ENCODE data around the gene DRC7. TPM values are rescaled to one million over a fixed set of nuclear protein-coding genes. Genes with fewer than 3 reads are reported as not detected.

DRC7 gene
- total RNA-seq, 1 donor = 0.63 TPM

DNA sequence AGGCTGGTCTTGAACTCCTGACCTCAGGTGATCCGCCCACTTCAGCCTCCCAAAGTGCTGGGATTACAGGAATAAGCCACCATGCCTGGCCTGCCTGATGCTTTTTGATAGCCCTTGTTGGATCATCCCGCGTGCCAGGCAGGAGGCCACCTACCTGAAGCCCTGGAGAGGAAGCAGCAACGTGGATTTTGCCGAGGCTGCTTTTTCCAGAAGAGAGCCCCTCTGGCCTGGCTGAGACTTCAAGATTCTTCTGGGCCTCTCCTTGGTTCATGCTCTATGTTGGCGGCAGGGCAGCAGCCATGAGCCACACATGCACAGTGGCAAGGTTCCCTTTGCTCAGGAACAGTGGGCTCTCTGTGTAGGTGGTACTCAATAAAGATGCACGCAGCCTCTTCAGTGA lies 52.5 kb downstream of the DRC7 start:
- Histone ChIP-seq H3K4me3 (ENCODE audit: low read length) (no peak overlapping the region), H3K4me1 (ENCODE audit: insufficient read depth, low read length) (no peaks in the 10 kb centered on the region), H3K27me3 (ENCODE audit: insufficient read depth, low read length) (no peaks in the 10 kb centered on the region), H3K9me3 (ENCODE audit: low read depth, low read length) (no peaks in the 10 kb centered on the region)

- Histone ChIP-seq H3K4me1 (ENCODE audit: insufficient read depth, low read length) (no peaks in the 10 kb centered on the region), H3K4me3 (ENCODE audit: low read length) (no peak overlapping the region), H3K27me3 (ENCODE audit: insufficient read depth, low read length) (no peaks in the 10 kb centered on the region), H3K9me3 (ENCODE audit: low read depth, low read length) (no peaks in the 10 kb centered on the region)
Measured at GRCh38 chr16:57747496-57747895, 52.9 kb downstream of the DRC7 start.

- no peaks in the 10 kb centered on the region for H3K9me3 ChIP-seq (ENCODE audit: low read depth, low read length)
- no peaks in the 10 kb centered on the region for H3K27me3 ChIP-seq (ENCODE audit: insufficient read depth, low read length)
- H3K4me3 ChIP-seq (ENCODE audit: low read length) = no peak overlapping the region
- no peaks in the 10 kb centered on the region for H3K4me1 ChIP-seq (ENCODE audit: insufficient read depth, low read length)
Measured at GRCh38 chr16:57747996-57748395, 53.4 kb downstream of the DRC7 start.

- Histone ChIP-seq H3K9me3 (ENCODE audit: low read depth, low read length) (no peaks in the 10 kb centered on the region), H3K27me3 (ENCODE audit: insufficient read depth, low read length) (no peaks in the 10 kb centered on the region)
Measured at GRCh38 chr16:57748596-57748995, 54.0 kb downstream of the DRC7 start.

GRCh38 chr16:57749101-57749692 lies 54.6 kb downstream of the DRC7 start:
- no peak overlapping the region for H3K4me3 ChIP-seq (ENCODE audit: low read length)
- no peaks in the 10 kb centered on the region for H3K4me1 ChIP-seq (ENCODE audit: insufficient read depth, low read length)
- no peaks in the 10 kb centered on the region for H3K27me3 ChIP-seq (ENCODE audit: insufficient read depth, low read length)
- H3K9me3 ChIP-seq (ENCODE audit: low read depth, low read length) = no peaks in the 10 kb centered on the region

More at GRCh38 chr16:57748596-57748995, 54.0 kb downstream of the DRC7 start:
- no peaks in the 10 kb centered on the region for H3K4me1 ChIP-seq (ENCODE audit: insufficient read depth, low read length)
- no peak overlapping the region for H3K4me3 ChIP-seq (ENCODE audit: low read length)

DNA sequence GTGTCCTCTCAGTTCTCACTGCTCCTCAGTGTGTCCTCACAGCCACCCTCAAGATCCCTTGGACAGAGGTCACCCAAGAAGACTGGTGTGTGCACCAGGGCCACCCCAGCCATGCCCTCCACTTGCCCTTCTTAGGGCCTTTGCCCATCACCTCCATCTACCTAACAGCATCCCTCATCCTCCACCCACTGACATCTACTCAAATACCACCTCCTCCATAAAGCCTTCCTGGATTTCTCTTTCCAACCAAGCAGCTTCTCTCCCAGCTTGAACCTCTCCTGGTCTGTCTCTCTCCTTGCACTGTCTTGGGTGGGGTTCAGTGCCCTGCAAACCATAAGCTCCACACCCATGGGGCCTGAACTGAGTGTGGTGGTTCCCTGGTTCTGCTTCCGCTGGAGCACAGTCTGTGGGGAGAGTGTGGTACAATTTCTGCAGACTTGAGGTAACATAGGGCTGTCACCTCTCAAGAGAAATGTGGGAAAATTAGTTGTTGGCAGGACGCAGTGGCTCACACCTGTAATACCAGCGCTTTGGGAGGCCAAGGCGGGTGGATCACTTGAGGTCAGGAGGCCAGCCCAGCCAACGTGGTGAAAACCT lies 55.3 kb downstream of the DRC7 start:
- no peaks in the 10 kb centered on the region for H3K4me1 ChIP-seq (ENCODE audit: insufficient read depth, low read length)
- H3K4me3 ChIP-seq (ENCODE audit: low read length) = no peak overlapping the region
- H3K27me3 ChIP-seq (ENCODE audit: insufficient read depth, low read length) = no peaks in the 10 kb centered on the region
- H3K9me3 ChIP-seq (ENCODE audit: low read depth, low read length) = no peaks in the 10 kb centered on the region

DNA sequence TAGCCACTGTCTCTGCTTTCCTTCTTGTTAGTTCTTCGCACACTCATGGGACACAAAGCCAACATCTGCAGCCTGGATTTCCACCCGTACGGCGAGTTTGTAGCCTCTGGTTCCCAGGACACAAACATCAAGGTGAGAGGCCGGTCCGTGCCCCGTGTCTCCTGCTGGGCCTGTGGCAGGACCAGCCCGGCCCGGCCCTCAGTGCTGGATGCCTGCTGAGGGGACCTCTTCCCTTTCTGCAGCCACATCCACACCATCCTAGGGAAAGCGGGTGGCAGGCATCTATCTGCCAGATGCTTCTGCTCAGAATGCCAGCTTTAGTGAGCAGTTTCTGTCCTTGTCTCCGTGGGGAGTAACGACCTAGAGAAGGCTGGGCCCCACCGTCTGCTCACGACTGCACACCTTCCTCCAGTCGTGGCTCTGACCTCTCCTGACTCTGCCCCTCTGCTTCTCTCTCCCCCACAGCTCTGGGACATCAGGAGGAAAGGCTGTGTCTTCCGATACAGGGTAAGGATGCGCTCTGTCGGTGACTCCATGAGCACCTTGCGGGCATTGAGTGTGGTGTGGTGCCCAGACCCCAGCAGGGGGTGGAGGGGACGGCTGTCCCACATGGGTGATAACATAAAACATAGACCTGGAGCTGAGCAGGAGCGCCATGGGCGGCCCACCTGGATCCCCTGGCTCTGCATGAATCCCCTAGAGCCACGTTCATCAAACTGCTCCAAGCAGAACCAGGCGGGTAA lies 56.4 kb downstream of the DRC7 start:
- Histone ChIP-seq H3K27me3 (ENCODE audit: insufficient read depth, low read length) (no peaks in the 10 kb centered on the region), H3K9me3 (ENCODE audit: low read depth, low read length) (no peaks in the 10 kb centered on the region), H3K4me1 (ENCODE audit: insufficient read depth, low read length) (no peaks in the 10 kb centered on the region), H3K4me3 (ENCODE audit: low read length) (no peak overlapping the region)

DNA sequence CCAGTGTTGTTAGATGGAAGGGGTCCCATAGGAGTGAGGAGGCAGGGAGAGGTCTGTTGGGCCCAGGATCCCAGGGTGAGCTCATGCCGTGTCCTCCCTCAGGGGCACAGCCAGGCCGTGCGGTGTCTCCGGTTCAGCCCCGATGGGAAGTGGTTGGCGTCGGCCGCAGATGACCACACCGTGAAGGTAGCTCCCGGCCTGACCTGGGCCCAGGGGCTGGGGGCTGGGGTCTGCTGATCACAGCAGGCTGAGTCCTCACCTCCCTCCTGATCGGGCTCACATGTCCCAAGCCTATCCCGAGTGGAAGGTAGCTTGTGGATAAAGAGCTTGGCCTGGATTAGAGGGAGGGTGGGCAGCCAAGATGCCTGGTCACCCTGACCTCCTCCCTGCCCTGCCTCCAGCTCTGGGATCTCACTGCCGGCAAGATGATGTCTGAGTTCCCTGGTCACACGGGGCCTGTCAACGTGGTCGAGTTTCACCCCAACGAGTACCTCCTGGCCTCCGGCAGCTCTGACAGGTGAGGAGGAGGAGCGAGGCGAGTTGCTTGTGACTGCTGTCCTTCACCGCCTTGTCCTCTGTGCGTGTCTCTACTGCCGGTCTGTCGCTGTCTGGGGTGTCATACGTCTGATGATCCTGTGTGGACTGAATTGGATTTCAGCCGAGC lies 57.1 kb downstream of the DRC7 start:
- H3K4me1 ChIP-seq (ENCODE audit: insufficient read depth, low read length) = no peaks in the 10 kb centered on the region
- no peaks in the 10 kb centered on the region for H3K9me3 ChIP-seq (ENCODE audit: low read depth, low read length)
- no peaks in the 10 kb centered on the region for H3K27me3 ChIP-seq (ENCODE audit: insufficient read depth, low read length)
- no peak overlapping the region for H3K4me3 ChIP-seq (ENCODE audit: low read length)

DNA sequence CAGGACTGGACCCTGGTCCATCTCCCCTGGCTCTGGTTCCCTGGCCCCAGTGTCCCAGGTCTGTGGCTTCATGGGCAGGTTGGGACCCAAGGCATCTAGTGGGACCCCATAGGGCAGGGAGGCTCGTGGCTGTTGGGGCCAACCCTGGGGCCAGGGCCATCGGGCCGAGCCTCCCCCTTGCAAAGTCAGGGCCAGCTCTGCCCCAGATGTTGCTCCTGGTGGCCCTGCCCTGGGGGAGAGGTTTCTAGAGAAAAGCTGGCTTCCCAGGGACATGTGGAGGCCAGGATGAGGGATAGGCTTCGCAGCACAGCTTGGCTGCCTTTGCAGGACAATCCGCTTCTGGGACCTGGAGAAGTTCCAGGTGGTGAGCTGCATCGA lies 57.6 kb downstream of the DRC7 start:
- H3K27me3 ChIP-seq (ENCODE audit: insufficient read depth, low read length) = no peaks in the 10 kb centered on the region
- no peaks in the 10 kb centered on the region for H3K9me3 ChIP-seq (ENCODE audit: low read depth, low read length)
- H3K4me1 ChIP-seq (ENCODE audit: insufficient read depth, low read length) = no peaks in the 10 kb centered on the region
- H3K4me3 ChIP-seq (ENCODE audit: low read length) = no peak overlapping the region

GRCh38 chr16:57752581-57753447 lies 58.2 kb downstream of the DRC7 start:
- Histone ChIP-seq H3K4me1 (ENCODE audit: insufficient read depth, low read length) (no peaks in the 10 kb centered on the region), H3K4me3 (ENCODE audit: low read length) (no peak overlapping the region), H3K27me3 (ENCODE audit: insufficient read depth, low read length) (no peaks in the 10 kb centered on the region), H3K9me3 (ENCODE audit: low read depth, low read length) (no peaks in the 10 kb centered on the region)

- Histone ChIP-seq H3K9me3 (ENCODE audit: low read depth, low read length) (no peaks in the 10 kb centered on the region), H3K4me3 (ENCODE audit: low read length) (no peak overlapping the region), H3K4me1 (ENCODE audit: insufficient read depth, low read length) (no peaks in the 10 kb centered on the region), H3K27me3 (ENCODE audit: insufficient read depth, low read length) (no peaks in the 10 kb centered on the region)
Measured at GRCh38 chr16:57753448-57754353, 59.1 kb downstream of the DRC7 start.

DNA sequence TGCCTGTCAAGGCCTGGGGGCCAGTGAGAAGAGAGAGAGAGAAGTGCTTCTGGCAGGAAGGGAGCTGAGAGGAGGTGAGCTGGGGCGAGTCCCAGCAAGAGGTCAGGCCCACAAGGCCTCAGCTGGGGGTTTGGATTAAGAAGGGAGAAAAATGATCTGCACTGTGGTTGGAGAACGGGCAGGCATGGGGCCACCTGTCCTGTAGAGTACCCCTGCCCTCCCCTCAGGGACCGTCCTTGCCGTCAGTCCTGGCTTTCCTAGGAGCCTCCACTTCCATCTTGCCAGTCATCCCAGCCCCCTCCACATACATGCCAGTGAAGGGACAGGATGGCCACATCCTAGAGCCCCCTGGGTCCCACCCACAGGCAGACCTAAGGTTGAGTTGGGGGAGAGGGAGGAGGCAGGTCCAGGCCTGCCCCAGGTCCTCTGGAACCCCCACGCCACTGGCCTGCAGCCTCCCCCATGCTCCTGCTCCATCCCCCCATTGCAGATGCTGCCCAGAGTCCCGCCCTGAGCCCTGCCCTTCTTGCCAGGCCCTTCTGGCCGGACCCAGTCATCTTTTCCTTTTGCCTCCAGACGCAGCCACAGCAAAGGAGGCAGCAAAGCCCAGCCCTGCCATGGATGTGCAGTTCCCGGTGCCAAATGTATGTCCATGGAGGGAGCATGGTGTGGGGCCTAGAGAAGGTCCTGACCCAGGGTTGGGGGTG lies 59.9 kb downstream of the DRC7 start:
- H3K4me1 ChIP-seq (ENCODE audit: insufficient read depth, low read length) = no peaks in the 10 kb centered on the region
- H3K27me3 ChIP-seq (ENCODE audit: insufficient read depth, low read length) = no peaks in the 10 kb centered on the region
- H3K4me3 ChIP-seq (ENCODE audit: low read length) = no peak overlapping the region
- no peaks in the 10 kb centered on the region for H3K9me3 ChIP-seq (ENCODE audit: low read depth, low read length)

GRCh38 chr16:57755061-57755684 lies 60.6 kb downstream of the DRC7 start:
- no peaks in the 10 kb centered on the region for H3K9me3 ChIP-seq (ENCODE audit: low read depth, low read length)
- no peaks in the 10 kb centered on the region for H3K27me3 ChIP-seq (ENCODE audit: insufficient read depth, low read length)
- no peak overlapping the region for H3K4me3 ChIP-seq (ENCODE audit: low read length)
- no peaks in the 10 kb centered on the region for H3K4me1 ChIP-seq (ENCODE audit: insufficient read depth, low read length)

All from mononuclear cell (primary cell).